Upper lobe of left lung (tissue), 4 donors: ENCODE measurements around the gene GRIK3.

ENCODE experiments used
- POLR2A ChIP-seq, 4 donors: fragments of 450-650 bp; IDR thresholded peaks; one replicate each; pipeline ENCODE4 v1.5.1; 2016 to 2017; ENCODE audit warnings: antibody characterized with exemption in 4 of 4, mild to moderate bottlenecking in 2 of 4
- TF ChIP-seq, protein P1 (sequence below), 6 experiments: fragments of 450-650 bp in 4 of 6; fragments of 200-600 bp in 2 of 6; sonication (generic) in 2 of 6; IDR thresholded peaks; one replicate each; pipeline ENCODE4 v1.5.1; 2016 to 2019; ENCODE audit warnings: antibody characterized with exemption in 6 of 6

DNA sequence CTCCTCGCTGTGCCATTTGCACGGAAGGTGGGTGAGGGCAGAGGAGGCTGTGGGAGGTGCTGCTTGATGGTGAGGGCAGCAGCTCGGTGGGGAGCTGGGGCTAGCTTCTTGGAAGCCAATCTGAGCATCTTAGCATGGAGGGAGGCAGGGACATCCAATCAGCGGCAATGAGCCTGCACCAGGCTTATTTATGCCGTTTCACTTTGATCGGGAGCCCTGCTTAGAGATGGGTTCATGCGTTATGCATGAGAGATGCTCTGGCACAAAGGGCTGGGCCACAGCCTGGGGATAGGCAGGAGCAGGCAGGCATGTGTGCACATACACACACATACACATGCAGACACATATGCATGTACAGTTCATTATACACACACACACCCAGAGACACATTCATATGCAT is 220.2 kb downstream of the GRIK3 start:
- no peak for TF ChIP-seq POLR2A (IDR thresholded peaks at IDR 0.05)
- TF ChIP-seq, protein P1, sequence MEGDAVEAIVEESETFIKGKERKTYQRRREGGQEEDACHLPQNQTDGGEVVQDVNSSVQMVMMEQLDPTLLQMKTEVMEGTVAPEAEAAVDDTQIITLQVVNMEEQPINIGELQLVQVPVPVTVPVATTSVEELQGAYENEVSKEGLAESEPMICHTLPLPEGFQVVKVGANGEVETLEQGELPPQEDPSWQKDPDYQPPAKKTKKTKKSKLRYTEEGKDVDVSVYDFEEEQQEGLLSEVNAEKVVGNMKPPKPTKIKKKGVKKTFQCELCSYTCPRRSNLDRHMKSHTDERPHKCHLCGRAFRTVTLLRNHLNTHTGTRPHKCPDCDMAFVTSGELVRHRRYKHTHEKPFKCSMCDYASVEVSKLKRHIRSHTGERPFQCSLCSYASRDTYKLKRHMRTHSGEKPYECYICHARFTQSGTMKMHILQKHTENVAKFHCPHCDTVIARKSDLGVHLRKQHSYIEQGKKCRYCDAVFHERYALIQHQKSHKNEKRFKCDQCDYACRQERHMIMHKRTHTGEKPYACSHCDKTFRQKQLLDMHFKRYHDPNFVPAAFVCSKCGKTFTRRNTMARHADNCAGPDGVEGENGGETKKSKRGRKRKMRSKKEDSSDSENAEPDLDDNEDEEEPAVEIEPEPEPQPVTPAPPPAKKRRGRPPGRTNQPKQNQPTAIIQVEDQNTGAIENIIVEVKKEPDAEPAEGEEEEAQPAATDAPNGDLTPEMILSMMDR (IDR thresholded peaks at IDR 0.05): no peak
